Hematopoietic multipotent progenitor cell treated with erythropoietin and hydrocortisone succinate and interleukin-3 and kit ligand, for 6 days (in vitro differentiated cells): ENCODE data around the gene ALAS1.
A peak's percentile ranks its signal among the peaks of the same experiment; 100 is the strongest.

Experiments used
- DNase-seq: peaks from one replicate; pipeline ENCODE4 v3.0.0-alpha.2; 2015

Gene ALAS1

DNA sequence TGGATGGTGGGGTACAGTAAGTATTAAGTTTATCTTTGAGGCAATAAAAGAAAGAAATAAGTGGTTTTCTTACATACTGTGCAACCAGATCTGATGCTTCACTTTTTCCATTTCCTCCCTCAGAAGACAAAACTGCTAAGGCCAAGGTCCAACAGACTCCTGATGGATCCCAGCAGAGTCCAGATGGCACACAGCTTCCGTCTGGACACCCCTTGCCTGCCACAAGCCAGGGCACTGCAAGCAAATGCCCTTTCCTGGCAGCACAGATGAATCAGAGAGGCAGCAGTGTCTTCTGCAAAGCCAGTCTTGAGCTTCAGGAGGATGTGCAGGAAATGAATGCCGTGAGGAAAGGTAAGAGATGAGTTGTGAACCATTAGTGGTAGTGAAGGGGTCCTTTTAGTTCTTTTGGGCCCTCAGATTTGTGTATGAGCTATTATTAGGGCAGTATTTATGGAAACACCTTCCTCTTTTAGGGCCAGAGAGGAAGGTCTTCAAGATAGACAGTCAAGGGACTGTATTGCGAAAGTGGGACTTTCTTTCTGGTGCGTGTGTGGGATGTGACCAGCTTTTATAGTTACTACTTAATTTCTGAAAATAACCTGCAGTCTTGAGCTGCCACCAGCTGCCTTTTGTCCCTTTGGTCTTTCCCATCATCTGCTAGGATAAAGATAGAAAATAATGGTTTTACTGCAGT is 4.6 kb downstream of the ALAS1 start:
- DNase-seq: peak; percentile 68

DNA sequence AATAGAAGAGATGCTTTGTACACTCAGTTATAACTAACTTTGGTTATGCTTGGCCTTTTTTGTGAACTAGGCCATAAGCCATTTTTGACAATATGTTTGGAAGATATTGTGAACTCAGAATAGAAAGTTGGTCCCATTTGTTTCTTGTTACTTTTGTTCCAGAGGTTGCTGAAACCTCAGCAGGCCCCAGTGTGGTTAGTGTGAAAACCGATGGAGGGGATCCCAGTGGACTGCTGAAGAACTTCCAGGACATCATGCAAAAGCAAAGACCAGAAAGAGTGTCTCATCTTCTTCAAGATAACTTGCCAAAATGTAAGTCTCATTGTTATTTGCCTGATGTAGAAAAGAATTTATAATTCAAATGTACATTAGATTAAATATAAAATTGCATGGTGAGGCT is 5.7 kb downstream of the ALAS1 start:
- no peak for DNase-seq

DNA sequence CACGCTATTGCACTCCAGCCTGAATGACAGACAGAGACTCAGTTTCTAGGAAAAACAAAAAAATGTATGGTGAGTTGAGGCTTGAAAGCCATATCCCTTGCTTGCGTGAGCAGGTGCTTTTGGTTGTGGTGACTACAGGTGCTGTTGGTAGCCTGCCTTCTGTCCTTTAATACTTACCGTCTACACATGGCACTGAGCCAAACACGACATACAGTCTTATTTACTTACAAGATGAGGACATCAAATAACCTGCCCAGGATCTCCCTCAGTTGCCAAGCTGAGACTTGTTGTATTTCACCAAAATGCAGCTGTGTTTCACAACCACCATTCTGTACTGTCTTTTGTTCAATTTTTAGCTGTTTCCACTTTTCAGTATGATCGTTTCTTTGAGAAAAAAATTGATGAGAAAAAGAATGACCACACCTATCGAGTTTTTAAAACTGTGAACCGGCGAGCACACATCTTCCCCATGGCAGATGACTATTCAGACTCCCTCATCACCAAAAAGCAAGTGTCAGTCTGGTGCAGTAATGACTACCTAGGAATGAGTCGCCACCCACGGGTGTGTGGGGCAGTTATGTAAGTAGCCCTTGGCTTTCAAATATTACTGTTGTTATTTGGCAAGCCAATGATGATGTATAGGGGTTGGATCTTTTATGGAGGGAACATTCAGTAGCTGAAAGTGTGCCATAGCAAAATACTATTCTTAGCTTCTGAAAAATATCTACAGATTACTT is 6.5 kb downstream of the ALAS1 start:
- DNase-seq: no peak

DNA sequence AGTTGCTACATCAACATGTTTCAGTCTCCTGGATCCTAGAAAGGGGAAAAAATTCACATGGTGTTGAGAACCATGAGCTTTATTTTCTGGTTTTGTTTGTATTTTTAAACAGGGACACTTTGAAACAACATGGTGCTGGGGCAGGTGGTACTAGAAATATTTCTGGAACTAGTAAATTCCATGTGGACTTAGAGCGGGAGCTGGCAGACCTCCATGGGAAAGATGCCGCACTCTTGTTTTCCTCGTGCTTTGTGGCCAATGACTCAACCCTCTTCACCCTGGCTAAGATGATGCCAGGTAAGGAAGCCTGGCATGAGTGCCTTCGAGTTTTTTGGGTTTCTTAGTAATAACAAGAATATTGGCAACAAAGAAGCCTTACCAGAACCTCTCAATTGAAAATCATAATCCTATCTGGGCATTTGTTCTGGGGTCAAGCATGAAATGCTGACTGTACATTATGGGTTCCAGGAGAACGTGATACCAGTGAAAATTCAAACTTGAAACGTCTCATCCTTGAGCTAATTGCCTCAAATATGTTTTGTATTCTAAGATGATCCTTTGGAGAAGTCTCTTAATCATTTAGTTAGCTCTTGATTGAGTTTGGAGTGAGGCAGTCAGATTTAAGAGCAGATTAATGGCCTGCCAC is 7.9 kb downstream of the ALAS1 start:
- DNase-seq: no peak

DNA sequence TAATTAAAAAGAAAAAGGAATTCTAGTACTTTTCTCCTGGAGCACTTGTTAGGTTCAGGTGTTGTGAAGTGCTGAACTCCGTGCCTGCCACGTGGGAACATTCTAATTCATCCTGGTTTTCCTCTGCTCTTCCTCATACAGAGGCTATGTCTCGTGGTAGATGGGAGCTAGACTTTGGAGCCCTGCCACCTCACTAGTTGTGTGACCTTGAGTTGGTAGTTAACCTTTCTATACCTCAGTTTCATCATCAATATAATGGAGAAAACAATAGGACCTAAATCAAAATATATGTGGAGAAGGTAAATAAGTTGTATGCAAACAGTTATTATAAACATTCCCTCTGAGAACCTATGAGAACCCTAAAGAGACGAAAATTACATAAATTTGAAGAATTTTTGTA is 10.6 kb downstream of the ALAS1 start:
- no peak for DNase-seq

DNA sequence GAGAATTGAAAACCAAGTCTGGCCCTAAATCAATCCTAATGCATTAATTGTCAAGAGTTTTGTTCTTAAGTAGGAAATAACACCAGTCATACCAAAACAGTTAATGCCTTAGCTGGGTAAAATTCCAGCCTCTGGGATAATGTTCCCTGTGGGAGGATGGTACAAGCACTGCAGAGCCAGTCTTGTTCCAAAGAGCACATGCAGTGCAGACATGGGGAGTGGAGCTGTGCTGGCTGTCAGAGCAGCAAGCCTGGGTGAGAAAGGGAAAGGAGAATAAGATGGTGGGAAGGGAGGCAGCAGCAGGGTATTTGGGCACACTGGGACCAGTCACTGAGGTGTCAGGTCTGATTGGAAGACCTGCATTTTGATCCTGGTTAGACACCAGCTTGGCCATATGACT is 12.1 kb downstream of the ALAS1 start:
- DNase-seq: no peak

DNA sequence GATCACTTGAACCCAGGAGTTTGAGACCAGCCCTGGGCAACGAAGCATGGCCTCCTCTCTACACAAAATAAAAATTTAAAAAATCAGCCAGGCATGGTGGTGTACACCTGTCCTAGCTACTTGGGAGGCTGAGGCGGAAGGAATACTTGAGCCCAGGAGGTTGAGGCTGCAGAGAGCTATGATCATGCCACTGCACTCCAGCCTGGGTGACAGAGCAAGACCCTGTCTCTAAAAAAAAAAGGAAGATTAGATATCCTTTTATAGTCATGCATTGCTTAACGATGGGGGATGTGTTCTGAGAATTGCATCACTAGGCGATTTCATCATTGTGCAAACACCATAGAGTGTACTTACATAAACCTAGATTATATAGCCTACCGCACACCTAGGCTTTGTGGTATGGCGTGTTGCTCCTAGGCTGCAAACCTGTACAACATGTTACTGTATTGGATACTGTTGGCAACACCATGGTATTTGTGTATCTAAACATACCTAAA is 12.6 kb downstream of the ALAS1 start:
- DNase-seq: peak; percentile 76

DNA sequence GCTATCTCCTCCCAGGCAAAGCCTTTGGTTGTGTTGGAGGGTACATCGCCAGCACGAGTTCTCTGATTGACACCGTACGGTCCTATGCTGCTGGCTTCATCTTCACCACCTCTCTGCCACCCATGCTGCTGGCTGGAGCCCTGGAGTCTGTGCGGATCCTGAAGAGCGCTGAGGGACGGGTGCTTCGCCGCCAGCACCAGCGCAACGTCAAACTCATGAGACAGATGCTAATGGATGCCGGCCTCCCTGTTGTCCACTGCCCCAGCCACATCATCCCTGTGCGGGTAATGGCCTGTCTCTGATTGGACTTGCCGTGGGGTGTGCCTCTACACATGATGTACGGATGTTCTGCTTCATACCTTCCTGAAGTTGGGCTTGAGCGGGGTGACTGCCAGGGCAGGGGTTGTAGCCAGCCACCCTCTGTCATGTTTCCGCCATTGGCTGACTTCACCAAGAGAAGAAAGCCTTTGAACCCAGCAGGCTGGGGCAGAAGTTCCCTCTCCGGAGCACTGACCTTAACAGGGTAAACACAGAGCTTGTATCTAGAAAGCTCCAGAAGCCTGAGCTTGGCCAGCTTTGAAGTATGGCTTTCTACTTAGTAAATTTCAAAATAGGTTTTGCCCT is 13.4 kb downstream of the ALAS1 start:
- no peak for DNase-seq

DNA sequence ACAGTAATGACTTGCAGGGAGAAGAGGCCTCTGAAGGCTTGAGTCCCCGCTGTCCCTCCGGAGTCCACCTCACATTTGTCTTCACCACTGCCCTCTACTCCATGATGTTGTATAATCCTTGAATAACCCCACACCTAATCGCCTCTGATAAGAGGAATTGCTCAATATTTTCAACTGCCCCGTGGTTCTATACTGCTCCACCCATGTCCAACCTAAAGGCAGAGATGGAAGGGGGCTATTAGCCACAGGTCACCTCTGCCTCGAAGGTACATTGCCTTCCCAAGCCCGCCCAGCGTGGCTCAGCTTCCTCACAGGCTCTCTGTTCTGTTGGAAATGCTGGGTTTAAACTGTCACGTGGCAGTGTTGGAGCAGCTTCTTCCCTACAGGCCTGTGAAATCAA is 15.0 kb downstream of the ALAS1 start:
- DNase-seq: no peak

DNA sequence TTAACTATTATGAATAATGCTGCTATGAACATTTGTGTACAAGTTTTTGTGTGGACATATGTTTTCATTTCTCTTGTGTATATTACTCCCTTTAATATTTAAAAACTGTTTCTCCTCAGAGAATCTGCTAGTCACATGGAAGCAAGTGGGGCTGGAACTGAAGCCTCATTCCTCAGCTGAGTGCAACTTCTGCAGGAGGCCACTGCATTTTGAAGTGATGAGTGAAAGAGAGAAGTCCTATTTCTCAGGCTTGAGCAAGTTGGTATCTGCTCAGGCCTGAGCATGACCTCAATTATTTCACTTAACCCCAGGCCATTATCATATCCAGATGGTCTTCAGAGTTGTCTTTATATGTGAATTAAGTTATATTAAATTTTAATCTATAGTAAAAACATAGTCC is 15.9 kb downstream of the ALAS1 start:
- no peak for DNase-seq

DNA sequence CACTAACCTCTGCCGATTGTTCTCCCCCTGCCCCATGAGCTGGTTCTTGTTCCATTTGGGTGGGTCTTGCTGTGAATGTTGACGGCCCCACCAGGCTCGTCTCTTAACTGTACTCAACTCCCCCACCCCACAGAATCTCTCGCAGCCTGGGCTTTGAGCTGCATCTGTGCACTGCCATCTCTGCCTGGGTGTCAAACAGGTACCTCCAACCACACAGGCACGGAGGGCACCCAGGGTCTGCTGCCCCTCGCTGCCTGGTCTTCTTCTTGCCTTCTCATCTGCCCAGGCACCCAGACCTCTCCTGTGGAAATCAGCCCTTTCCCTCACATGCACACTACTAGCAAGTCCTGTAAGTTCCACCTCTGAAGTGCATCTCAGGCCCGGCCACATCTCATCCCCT is 17.4 kb downstream of the ALAS1 start:
- DNase-seq: no peak

DNA sequence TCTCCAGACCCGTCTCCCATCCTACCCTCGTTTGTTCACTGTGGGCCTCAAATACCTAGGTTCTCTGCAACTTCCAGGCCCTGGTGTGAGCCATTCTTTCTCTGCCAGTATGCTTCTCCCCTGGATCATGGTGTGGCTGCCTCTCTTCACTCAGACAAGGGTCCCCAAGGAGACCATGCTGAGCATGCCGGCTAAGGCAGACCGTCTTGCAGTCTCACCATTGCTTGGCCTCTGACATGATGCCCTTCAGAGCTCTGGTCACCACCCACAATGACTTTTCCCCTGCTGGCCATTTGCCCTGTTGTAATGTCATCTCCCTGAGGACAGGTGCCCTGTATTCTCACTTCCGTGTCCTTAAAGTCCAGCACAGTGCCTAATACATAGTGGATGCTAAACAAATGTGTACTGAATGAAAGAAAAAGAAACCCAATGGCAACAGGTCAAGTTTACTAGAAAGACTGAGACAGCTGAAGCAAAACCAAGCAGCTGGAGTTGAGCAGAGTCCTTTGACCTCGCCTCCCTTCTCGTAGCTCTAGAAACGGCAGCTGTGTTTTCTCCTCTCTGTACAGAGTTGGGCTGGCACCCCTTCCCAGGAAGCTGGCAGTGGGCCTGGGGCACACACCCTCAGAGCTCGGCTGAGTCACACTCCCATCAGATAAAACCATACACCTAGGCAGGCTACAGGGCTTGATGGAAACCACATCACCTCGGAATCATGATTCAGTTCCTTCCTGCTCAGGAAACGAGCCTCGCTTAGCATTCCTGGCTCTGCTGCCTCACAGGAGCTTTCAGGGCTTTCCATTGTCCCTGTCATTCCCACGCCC is 18.8 kb downstream of the ALAS1 start:
- DNase-seq: peak; percentile 58

DNA sequence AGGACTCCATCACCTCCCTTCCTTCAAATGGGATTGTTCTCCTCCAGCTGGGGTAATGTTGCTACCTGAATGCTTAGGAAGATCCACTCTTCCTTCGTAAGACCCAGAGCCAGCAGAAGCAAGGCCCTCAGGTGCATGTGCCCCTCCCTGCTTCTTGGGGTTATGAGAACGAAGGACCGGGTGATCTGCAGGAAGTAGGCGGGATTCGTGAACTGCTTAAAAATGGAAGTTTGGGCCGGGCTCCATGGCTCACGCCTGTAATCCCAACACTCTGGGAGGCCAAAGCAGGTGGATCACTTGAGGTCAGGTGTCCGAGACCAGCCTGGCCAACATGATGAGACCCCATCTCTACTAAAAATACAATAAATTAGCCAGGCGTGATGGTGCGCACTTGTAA is 19.4 kb downstream of the ALAS1 start:
- no peak for DNase-seq

DNA sequence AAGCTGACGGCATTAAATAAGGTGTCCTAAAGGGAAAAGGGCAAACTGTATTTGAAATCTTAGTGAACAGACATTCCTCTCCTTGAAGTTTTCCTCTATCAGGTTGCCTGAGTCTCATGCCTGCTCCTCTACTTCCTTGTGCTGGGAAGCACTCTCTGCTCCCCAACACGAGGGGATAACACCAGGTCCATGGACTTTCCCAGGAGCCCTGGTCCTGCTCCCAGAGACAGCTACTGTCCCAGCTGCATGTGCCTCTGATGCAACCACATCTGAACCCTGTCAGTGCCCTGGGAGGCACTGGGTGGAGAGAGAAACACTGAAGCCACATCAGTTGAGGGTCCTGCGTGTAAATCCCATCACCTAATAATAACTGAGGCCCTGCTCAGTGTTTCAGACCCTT is 20.1 kb downstream of the ALAS1 start:
- DNase-seq: no peak

DNA sequence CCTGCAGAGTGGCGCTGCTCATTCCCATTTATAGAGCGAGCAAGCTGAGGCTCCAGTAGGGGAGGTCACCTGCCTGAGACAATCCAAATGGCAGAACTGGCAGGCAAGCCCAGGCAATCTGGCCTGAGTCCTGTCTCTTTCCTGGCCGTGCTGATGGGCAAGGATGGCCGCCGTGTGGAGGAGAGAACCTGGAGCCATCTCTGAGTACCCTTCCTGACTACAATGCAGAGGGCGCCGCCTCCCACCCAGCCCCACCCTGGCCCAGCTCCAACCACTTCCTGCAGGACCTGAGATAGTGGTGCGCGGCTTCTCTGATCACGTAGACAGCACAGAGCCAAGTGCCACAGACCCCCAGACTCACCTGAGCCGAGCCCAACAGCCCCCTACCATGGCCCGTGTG is 20.5 kb downstream of the ALAS1 start:
- peak; percentile 79 for DNase-seq

DNA sequence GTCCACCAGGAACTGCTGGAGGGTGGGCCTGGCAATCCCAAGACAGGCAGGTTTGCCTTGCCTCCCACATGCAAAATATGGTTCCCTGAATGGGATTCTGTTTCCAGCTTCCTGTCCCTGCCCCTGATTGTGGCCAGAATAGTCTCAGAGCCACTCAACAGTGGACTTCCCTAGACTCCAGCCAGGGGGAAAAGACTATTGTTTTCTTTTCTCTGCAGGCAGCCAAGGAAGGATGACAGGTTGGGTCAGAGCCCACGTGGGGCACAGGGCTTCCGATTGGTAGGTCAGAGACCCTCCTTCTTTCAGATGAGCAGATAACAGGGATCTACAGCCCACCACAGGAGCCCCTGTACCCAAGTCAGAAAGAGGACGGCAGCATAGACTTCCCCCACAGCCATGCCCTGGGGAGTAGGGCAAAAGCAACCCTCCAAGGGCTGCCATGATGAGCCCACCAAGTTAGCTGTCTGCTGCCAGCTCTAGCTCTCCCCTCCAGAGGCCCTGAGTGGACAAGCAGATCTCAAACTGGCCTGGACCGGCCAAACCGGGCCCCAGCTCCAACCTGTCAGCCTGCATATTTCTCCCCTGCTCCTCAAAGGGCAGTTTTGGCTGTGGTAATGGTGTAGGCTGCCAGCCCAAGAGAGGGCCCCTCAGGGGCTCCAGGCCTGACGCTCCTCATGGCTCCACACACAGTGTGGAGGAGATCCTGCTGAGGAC is 21.1 kb downstream of the ALAS1 start:
- DNase-seq: no peak

DNA sequence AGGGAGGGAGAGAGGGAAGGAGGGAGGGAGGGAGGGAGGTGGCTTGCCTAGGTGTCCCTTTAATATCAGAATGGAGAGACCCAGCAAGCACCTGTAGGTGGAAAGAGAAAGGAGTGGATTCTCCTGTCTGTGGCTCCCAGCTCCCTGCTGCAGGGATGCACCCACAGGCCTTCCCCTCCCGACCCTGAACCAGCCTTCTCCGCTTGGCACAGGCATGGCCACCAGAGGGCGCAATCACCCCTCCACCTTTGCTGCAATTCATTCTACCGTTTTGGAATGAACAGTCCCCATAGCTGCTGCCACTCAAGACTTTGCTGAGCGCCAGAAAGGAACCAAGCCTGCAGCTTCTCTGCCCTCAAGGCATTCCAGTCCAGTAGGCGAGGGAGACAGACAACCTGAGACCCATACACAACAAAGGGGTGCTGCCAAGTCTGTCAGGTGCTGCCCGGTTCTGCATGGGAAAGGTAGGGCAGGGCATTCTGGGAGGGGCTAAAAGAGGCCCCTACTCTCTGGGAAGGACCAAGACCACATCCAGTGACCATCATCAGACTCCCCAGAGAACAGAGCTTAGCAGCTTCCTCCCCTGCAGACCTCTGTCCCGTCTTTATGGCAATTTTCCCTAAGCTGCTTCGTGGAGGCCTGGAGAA is 22.5 kb downstream of the ALAS1 start:
- peak; percentile 94 for DNase-seq

DNA sequence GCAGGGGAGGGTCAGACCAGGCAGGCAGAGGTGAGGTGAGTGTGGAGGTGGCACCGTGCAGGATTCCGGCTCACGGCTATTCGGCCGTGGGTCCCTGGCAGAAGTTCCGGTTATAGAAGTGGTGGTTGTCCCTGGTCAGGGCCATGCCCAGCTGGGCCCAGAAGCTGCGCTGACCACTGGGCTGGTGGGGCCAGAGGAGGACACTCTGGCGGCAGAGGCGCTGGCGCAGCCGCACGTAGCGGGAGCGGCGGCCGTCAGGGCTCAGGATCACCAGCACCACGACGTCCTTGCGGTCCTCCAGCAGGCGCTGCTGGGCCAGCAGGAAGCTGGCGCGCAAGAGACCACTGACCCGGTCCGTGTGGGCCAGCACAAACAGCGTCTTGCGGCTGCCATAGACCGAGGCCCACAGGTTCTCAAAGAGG is 23.2 kb downstream of the ALAS1 start:
- DNase-seq: no peak

DNA sequence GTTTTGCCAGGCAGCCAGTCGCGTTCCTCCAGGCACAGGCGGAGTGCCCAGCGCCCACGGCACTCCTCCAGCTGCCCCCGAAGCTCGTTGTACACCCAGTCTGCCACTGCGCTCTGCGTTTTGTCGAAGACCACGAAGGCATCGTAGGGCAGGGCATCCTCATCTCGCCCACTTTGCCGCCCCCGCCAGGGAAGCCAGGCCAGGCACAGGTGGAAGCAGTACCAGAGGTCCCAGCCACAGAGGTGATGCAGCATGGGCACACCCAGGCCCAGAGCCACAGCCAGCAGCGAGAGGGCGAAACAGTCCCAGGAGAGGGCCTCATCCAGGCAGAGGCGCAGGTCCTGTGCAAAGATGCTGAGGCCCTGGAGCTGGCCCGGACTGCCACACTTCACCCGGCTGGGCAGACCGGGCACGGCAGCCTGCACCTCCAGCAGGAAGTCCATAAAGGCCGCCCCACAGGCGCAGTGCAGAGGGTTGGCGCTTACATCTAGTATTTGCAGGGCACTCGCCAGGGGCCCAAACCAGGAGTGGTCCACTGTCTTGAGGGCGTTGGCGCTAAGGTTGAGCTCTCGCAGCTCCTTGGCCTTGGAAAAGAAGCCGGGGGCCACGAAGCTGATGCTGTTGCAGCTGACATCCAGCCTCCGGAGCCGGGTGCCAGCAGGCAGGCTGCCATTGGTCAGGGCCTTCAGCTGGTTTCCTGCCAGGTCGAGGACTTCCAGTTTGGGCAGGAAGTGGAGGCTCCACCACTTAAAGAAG is 23.8 kb downstream of the ALAS1 start:
- no peak for DNase-seq

DNA sequence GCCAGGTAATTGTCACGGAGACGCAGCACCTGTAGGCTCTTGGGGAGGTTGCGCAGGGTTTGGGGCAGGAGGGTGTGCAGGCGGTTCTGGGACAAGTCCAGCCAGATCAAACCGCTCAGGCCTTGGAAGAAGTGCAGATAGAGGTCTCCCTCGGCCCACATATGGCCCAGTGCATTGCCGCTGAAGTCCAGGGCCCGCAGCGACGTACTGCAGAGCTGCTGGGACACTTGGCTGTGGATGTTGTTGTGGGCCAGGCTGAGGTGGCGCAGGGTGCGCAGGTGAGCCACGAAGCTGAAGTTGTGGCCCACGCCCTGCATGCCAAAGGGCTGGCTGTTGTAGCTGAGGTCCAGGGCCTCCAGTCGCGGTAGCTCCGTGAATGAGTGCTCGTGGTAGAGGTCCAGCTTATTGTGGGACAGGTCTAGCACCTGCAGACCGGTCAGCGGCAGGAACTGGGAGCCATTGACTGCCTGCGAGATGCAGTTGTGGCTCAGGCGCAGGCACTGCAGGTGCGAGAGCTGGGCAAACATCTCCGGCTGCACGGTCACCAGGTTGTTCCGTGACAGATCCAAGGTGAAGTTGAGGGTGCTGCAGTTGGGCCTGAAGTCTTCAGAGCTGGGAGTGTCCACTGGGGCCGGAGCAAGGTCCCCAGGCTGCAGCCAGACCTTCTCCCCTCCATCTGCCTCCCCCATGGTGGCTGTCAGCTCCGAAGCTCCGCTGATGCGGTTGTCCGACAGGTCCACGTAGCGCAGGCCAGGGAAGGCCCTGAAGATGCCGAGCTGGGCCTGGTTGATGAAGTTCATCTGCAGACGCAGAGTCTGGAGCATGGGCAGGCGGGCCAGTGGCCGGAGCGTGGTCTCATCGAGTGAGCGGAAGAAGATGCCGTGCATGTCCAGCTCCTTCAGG is 24.6 kb downstream of the ALAS1 start:
- no peak for DNase-seq
